HS-5 (cell line): ENCODE results near the gene RNF166.

Source experiments
- DNase-seq: peaks from one replicate; pipeline ENCODE4 v3.0.0-alpha.2; 2012; ENCODE audit warnings: low read depth

Gene RNF166

GRCh38 chr16:88692861-88693260 lies 13.3 kb downstream of the RNF166 start:
- no peak for DNase-seq

DNA sequence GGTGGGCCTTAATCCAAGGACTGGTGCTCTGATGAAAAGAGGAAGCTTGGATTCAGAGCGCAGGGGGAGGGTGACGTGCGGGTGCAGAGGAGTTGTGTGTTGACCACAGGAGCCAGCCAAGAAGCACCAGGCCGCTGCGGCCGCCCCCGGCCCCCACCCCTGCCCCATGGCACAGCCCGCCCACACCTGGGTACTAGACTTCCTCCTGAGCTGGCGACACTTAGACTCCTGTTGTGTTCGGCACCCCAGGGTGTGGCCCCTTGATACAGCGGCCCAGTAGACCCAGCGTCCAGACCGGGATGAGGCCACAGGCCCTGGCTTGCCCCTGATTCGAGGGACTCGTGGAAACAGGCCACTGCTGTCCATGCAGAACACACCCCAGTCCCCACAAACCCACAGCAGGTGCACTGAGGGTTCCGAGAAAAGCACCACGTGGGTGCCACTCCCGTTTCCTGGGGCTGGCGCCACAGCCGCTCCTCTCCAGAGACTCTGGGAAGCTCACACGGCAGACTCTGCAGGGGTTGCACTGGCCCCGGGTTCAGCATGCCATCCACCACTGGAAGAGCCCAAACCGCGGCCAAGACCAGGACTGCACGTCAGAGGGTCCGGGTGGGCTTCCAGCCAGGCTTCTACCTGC lies 14.2 kb downstream of the RNF166 start:
- DNase-seq, result no peak

DNA sequence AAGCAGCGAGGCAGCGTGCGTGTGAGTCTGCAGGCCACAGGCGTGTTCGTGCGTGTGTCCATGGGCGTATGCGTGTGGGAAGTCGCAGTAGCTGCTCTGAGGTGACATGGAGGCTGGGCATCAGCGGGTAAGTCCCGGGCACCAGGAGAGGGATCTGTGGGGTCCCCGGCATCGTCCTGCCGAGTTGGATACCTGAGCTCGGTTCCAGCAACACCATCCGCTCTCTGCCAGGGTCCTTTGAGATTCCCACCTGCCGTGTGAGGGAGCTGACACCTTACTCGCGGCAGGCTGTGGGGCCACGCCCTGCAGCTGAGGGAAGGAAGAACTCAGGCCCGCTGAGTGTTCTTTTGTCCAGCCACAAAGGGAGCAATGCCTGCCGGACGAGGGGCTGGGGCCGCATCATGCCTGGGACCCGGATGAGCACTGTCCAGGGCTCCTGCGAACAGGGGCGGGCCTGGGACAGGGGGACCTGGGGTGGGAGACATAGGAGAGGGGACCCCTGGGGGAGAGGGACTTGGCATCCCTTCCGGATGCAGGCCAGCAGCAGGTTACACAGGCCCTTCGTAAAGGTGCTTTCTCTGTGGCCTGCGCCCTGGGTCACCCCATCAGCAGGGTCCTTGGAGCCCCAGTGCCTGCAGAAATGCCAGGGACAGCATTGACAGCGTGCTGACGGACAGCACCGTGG lies 14.9 kb downstream of the RNF166 start:
- no peak for DNase-seq

DNA sequence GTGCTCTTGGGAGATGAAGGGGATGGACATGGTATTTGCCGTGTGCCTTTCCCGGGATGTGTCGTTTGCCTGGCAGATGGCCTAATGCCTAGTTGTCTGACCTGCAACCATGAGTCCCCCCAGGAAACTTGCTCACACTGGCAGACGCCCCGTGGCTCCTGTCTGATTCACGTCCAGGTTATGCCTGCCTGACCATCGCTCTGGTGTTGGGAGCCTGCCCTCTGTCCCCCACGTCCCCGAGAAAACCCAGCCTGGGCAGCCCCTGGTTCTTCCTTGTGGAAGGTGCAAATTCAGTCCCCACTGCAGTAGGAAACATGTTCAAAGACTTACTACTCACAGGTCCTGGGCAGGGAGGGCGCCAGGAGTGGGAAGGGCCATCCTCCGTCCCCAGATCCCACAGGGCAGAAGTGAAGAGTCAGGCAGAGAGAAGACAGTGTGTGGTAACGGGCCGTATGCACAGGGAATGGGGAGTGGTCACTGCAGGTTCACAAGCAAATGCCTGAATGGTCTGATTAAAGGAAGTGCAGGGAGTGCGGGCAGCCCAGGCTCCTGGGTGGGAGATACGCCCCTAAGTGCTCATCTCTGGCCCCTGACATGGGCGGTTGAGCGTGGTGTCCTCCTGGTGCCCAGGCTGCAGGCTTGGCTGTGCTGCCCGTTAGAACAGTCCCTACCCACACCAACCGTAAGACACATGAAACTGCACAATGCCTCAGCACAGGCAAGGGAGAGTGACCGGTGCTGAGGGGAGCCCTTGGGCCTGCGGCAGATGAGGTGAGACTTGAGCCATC lies 15.7 kb downstream of the RNF166 start:
- DNase-seq, result no peak

DNA sequence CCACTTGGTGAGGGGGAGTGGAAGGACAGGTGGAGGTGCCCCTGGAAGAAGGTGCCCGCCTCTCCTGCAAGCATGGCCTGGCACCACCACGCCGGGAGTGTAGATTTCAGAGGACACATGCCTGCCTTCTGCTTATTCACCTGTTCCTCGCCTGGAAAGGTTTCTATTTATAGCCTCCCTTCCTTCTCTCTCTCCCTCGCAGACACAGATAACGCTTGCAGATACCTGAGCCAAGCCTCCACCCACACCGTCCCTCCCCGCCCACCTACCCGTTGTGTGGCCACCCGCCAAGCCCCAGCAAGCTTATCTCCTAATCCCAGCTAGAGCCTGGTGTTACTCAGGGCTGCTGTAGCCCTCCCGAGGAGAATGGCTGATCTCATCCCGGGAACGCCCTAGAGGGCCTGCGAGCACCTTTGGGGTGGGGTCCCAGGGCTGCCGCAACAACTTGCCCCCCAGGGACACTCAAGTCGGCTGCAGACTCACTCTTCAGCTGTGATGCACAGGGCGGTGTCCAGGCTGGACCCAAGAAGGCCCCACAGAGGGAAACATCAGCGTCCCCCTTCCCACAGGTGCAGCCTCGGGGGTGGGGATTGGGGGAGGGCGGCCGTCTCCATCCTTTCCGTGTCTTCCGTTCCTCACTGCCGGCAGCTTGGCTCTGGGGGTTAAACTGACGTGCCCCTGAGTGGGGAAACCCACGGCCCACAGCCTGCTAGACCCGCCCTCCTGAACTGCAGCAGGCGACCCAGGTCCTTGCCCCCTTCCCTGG lies 18.0 kb downstream of the RNF166 start:
- DNase-seq, result no peak

GRCh38 chr16:88687676-88688012 lies 18.6 kb downstream of the RNF166 start:
- no peak for DNase-seq

DNA sequence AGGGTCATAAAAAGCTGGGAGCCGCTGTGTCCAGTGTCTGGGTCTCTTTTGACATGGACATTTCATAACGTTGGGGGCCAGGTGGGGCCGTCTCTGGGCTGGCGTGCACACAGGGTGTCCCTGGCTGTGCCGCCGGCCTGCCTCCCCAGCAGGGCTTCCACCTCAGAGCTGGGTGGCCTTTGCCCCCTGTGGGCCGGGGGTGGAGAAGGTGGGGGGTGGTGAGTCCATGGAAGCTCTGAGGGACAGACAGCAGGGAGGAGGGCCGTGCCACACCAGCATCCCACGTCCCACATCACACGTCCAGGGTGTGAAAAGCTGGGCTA lies 19.0 kb downstream of the RNF166 start:
- no peak for DNase-seq

- DNase-seq, result no peak
These were observed 19.6 kb downstream of the RNF166 start, which contains the start of gene SNAI3 for GRCh38 chr16:88686439-88687253. TSS of gene SNAI3 (minus strand) at chr16:88686507. CDS start at chr16:88686406, 101 bp downstream.

- no peak for DNase-seq
These were observed 20.2 kb downstream of the RNF166 start for GRCh38 chr16:88686062-88686438.

DNA sequence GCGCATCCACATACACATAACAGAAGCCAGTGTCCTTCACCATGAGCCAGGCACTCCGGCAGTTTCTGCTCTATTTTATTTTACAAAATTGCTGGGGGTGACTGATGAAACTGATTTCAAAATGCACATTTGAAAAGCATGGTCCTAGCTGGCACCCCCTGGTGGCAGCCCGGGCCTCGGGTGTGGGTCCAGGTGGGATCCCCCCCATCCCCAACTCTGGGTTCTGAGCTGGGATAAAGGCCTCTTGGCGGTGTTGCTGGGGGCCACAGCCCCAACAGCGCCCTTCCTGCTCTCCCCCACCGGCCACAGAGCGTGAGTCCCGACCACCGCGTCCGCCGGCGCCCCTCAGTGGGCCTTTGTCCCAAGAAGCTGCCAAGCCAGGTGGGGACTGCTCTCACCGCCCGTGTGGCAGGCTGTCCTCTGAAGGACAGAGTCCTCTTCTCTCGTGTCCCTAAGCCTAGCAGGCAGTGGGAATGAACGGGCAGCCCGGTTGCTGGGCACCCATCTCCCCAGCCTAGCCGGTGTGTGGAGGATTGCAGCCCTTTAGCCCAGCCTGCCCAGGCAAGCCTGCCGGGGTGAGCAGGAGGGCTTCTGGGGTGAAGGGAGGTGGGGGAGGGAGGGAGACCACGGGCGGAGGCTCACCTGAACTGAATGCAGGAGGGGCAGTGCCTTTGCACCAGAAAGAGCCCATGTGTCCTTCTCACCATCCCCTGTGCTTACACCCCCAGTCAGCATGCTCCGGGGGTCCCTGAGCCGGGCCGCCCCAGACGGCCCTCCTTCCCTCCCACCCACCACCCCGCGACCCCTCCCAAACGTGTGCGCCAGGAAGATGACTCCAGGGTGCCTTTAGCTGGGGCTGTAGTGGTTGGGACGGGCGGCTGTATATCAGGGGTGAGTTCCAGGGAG lies 20.8 kb downstream of the RNF166 start:
- DNase-seq, result no peak

DNA sequence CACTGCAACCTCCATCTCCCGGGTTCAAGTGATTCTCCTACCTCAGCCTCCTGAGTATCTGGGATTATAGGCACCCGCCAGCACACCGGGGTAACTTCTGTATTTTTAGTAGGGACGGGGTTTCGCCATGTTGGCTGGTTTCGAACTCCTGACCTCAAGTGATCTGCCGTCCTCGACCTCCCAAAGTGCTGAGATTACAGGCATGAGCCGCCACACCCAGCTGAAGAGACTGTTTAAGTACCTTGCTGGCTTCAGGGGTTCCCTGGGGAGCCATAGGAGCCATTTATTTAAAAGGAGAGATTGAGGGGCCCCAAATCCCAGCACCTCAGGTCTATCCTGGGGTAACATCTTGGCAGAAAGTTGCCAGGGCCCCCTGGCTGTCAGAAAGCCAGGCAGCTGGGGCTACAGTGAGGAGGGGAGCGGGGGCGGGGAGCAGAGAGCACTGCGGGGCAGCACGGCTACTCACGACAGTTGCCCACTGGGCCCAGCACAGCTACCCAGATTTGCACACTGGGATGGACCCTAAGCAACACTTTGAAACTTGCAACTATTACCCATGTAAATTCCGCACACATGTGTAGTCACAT lies 21.5 kb downstream of the RNF166 start:
- no peak for DNase-seq

GRCh38 chr16:88681709-88682451 lies 24.3 kb downstream of the RNF166 start:
- DNase-seq, result no peak

DNA sequence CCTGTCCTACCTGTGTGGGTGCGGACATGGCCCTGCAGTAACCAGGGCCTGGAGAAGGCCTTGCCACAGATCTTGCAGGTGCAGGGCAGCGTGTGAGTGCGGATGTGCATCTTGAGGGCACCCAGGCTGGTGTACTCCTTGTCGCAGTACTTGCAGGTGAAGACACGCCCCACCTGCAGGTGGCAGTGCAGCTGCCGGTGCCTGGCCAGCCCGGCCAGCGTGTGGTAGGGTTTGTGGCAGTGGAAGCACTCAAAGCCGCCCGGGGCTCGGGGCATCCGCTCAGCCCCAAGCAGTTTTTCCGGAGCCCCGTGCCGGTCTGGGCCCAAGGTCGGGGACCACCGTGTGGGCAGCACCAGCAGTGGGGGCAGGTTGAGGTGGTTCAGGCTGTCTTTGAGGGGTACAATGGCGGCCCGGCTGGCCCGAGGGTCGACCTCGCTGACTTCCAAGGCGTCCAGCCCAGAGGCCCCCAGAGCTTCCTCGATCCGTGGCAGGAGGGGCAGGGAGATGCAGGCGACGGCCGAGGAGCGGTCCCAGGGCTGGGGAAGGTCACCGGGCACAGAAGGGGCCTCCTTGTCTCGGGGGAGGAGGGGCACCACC lies 25.0 kb downstream of the RNF166 start:
- DNase-seq, result no peak

DNA sequence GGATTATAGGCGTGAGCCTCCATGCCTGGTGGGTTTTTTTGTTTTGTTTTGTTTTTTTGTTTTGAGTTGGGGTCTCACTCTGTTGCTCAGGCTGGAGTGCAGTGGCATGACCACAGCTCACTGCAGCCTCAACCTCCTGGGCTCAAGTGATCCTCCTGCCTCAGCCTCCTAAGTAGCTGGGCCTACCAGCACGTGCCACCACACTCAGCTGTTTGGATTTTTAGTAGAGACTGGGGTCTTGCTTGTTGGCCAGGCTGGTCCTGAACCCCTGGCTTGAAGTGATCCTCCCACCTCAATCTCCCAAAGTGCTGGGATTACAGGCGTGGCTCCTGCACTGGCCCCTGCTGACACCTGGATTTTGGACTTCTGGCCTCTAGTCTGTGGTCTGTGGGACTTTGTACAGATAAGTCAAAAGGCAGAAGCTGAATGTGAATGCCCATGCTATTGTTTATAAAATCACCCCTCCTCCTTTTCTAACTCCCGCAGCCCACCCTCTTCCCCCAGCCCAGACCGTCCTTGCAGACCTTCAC lies 25.6 kb downstream of the RNF166 start:
- no peak for DNase-seq

DNA sequence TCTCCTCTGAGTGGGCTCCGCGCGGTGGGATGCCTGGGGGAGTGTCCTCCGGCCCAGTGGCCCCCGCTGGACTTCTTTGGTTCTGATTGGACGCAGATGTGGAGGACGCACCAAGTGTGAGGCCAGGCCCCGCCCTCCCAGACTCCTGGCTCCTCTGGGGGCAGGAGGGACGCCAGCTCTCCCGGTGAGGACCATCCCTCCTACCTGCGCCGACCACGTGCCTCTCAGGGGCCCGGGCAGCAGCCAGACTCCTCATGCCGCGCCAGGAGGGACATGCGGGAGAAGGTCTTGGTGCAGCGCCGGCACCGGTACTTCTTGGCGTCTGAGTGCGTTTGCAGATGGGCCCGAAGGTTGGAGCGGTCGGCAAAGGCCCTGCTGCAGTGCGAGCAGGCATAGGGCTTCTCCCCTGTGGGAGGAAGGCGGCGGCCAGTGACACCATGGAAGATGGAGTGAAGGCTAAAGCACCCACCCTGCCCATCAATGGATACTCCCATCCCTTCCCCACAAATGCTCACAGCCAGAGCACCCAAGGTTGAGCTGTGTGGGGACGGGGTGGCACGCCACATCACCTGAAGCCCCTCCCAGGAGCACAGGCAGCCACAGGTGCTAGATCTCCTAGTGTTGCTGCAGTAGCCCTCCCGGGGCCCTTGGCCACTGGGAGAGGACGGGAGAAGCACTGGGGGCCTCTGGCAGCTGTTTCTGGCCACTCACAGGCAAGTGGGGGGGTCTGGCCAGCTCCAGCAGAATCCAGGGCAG lies 27.8 kb downstream of the RNF166 start:
- no peak for DNase-seq

GRCh38 chr16:88677721-88678120 lies 28.5 kb downstream of the RNF166 start:
- DNase-seq, result no peak

DNA sequence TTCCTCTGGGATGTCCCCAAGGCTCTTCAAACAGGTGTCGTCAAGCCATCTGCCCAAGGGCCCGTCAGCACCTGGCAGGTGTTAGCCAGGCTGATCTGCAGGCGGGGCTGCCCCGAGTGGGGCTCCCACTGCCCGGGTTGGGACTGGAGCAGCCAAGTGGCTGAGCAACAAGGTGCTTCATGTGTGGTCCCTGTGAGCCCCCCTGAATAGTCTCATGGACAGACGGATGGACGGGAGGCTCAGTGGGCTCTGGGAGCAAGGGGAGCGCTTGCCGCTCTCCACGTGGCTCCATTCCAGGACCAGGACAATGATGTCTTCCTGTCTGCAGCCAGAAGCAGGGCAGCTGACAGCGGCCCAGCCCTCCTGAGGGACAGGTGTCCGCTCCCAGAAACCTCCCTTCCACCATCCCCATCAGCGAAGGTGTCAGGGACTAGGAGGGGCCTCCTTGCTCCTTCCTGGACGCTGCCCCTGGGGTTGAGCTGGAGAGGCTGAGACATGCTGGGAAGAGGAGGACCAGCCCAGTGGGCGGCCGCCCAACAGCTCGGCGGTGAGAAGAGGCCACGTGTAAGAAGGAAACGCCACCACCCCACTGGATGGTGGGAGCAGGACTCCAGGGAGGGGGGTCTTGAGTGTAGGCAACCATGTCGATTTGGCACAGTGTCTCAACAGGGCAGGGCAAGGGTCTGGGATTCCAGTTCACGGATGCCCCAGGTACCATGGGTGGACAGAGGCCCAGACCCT lies 29.5 kb downstream of the RNF166 start:
- DNase-seq, result no peak
